ENCODE results near the gene SCYL1.

GRCh38 chr11:65506290-65506771, 18.6 kb upstream of the SCYL1 start:
- TF ChIP-seq POLR2AphosphoS5 (IDR thresholded peaks at IDR 0.05) = no peak
- TF ChIP-seq EP300 (IDR thresholded peaks at IDR 0.05) = no peak
